ENCODE results near the gene GLYAT.

DNA sequence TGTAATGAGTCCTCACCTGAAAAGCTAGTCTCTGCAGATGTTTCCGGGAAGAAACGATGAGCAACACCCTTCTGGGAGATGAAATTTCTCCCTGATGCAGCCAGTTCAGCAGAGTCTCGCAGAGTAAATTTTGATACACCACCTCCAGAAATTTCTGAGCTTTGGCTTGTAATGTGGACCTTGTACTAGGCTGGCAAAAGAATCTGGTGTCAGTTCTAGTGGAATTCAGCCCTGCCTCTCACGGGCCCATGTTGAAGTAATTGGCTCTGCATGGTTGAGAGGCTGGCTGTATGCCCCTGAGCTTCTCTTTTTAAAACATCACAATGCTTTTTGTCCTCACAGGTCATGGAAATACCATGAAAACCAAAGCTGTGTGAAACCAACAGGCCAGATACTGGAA is at the start of gene GLYAT:
- no peak for TF ChIP-seq POLR2A (IDR thresholded peaks at IDR 0.05)
- TF ChIP-seq, protein P1, sequence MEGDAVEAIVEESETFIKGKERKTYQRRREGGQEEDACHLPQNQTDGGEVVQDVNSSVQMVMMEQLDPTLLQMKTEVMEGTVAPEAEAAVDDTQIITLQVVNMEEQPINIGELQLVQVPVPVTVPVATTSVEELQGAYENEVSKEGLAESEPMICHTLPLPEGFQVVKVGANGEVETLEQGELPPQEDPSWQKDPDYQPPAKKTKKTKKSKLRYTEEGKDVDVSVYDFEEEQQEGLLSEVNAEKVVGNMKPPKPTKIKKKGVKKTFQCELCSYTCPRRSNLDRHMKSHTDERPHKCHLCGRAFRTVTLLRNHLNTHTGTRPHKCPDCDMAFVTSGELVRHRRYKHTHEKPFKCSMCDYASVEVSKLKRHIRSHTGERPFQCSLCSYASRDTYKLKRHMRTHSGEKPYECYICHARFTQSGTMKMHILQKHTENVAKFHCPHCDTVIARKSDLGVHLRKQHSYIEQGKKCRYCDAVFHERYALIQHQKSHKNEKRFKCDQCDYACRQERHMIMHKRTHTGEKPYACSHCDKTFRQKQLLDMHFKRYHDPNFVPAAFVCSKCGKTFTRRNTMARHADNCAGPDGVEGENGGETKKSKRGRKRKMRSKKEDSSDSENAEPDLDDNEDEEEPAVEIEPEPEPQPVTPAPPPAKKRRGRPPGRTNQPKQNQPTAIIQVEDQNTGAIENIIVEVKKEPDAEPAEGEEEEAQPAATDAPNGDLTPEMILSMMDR (IDR thresholded peaks at IDR 0.05), result no peak

Data from uterus (tissue), 2 donors.